Ascending aorta (tissue), 2 donors: ENCODE data around the gene CFAP58. TPM values are rescaled to one million over a fixed set of nuclear protein-coding genes. Genes with fewer than 3 reads are reported as not detected.

Experiments used
- DNase-seq, 2 donors: peaks; one replicate each; pipeline ENCODE4 v3.0.0-alpha.2; 2019; ENCODE audit warnings: low spot score in 2 of 2
- H3K27ac ChIP-seq, 2 donors: fragments of 200-600 bp; sonication (generic); one replicate each; pipeline ENCODE4 v1.5.1; 2016 to 2017; ENCODE audit warnings: mild to moderate bottlenecking in 1 of 2
- H3K27me3 ChIP-seq: fragments of 200-600 bp; sonication (generic); one replicate; pipeline ENCODE4 v1.5.1; 2017
- H3K36me3 ChIP-seq, 2 donors: fragments of 200-600 bp; sonication (generic); one replicate each; pipeline ENCODE4 v1.5.1; 2016
- H3K4me1 ChIP-seq, 2 donors: fragments of 200-600 bp; sonication (generic); one replicate each; pipeline ENCODE4 v1.5.1; 2016 to 2017; ENCODE audit warnings: mild to moderate bottlenecking in 1 of 2
- H3K4me3 ChIP-seq, 2 donors: fragments of 200-600 bp; sonication (generic); one replicate each; pipeline ENCODE4 v1.5.1; 2016 to 2017; ENCODE audit warnings: mild to moderate bottlenecking in 1 of 2
- H3K9me3 ChIP-seq, 2 donors: fragments of 200-600 bp; sonication (generic); one replicate each; pipeline ENCODE4 v1.5.1; 2016
- intact Hi-C: fragments of 100-400 bp; cut with DNase I; formaldehyde crosslinking; loops from one replicate; pipeline ENCODE4 v1.15.1; 2023
- total RNA-seq: library from RNA; depleted of rRNA; stranded (reverse); fragments of >200 nt; gene quantifications from one replicate; pipeline ENCODE4 v1.1.0, GENCODE V29; 2016
- TF ChIP-seq, protein P1 (sequence below), 3 experiments: fragments of 200-600 bp in 2 of 3; fragments of 450-650 bp in 1 of 3; sonication (generic) in 2 of 3; IDR thresholded peaks; one replicate each; pipeline ENCODE4 v1.5.1; 2016 to 2019; ENCODE audit warnings: antibody characterized with exemption in 3 of 3, mild to moderate bottlenecking in 1 of 3, moderate library complexity in 1 of 3

CFAP58 gene
- not detected for total RNA-seq

GRCh38 chr10:104353325-104354048 is at the start of gene CFAP58:
CFAP58 (plus strand) TSS chr10:104353833; CDS start chr10:104353898, 65 bp downstream.
- Histone ChIP-seq H3K4me1 (peaks cover 2 to 12% of the 10 kb centered on the region in 2 donors), H3K27ac (no peak within 1 kb of the TSS), H3K9me3 (no peaks in the 10 kb centered on the region), H3K27me3 (no peaks in the 10 kb centered on the region), H3K36me3 (no peaks in the 10 kb centered on the region), H3K4me3 (peak within 1 kb of the TSS; percentile 50 to 66)
- TF ChIP-seq, protein P1, sequence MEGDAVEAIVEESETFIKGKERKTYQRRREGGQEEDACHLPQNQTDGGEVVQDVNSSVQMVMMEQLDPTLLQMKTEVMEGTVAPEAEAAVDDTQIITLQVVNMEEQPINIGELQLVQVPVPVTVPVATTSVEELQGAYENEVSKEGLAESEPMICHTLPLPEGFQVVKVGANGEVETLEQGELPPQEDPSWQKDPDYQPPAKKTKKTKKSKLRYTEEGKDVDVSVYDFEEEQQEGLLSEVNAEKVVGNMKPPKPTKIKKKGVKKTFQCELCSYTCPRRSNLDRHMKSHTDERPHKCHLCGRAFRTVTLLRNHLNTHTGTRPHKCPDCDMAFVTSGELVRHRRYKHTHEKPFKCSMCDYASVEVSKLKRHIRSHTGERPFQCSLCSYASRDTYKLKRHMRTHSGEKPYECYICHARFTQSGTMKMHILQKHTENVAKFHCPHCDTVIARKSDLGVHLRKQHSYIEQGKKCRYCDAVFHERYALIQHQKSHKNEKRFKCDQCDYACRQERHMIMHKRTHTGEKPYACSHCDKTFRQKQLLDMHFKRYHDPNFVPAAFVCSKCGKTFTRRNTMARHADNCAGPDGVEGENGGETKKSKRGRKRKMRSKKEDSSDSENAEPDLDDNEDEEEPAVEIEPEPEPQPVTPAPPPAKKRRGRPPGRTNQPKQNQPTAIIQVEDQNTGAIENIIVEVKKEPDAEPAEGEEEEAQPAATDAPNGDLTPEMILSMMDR (IDR thresholded peaks at IDR 0.05), result peak; percentile 64 to 75 (median 70)
- intact Hi-C loops, result loop anchor here (1.0 to 5.0 kb wide), 4 partner anchors 49 to 231 kb away; partner anchors contain the start of genes CFAP43, GSTO2 and SFR1
- peak; percentile 89 to 97 for DNase-seq

- Histone ChIP-seq H3K9me3 (no peaks in the 10 kb centered on the region), H3K27me3 (no peaks in the 10 kb centered on the region), H3K4me1 (peaks cover 6 to 27% of the 10 kb centered on the region in 2 donors), H3K36me3 (no peaks in the 10 kb centered on the region), H3K27ac (peak overlapping the region in 1 of 2 donors; percentile 9), H3K4me3 (no peak overlapping the region)
- DNase-seq, result no peak
- intact Hi-C loops, result loop anchor here (2.0 kb wide), 1 partner anchor 48 kb away; the partner anchor contains the start of gene CFAP58
- TF ChIP-seq, protein P1 (IDR thresholded peaks at IDR 0.05), result no peak
Measured at GRCh38 chr10:104304356-104304745, 49.3 kb upstream of the CFAP58 start.

GRCh38 chr10:104304927-104305326 is 48.7 kb upstream of the CFAP58 start:
- Histone ChIP-seq H3K4me3 (no peak overlapping the region), H3K27me3 (no peaks in the 10 kb centered on the region), H3K4me1 (peaks cover 6 to 27% of the 10 kb centered on the region in 2 donors), H3K36me3 (no peaks in the 10 kb centered on the region), H3K9me3 (no peaks in the 10 kb centered on the region), H3K27ac (peak overlapping the region; percentile 1 to 63)
- TF ChIP-seq, protein P1 (IDR thresholded peaks at IDR 0.05), result no peak
- intact Hi-C loops, result loop anchor here (2.0 kb wide), 1 partner anchor 48 kb away; the partner anchor contains the start of gene CFAP58
- peak in 1 of 2 donors; percentile 62 for DNase-seq

DNA sequence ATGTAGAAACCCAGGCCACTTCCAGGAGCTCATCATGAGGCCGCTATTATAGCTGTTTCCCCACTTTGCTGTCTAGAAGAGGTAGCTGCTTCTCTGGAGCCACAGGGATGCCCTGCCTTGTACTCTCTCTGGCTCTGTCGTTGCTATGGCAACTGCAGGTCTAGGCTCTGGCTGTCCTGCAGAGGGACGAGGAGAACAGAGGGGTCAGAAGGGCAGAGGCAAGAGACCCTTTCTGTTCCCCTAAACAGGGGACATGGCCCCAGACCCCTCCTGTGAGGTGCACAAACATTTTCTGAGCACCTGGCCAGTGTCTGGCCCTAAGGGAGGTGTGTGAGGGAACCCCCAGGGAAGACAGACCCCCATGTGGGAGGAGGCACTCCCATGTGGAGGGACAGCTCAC is 46.7 kb upstream of the CFAP58 start:
- Histone ChIP-seq H3K27ac (no peak overlapping the region), H3K9me3 (no peaks in the 10 kb centered on the region), H3K4me1 (peaks cover 0 to 28% of the 10 kb centered on the region in 2 donors), H3K27me3 (no peaks in the 10 kb centered on the region), H3K36me3 (peaks cover 0 to 9% of the 10 kb centered on the region in 2 donors), H3K4me3 (no peak overlapping the region)
- intact Hi-C loops, result no loop called here
- DNase-seq, result peak in 1 of 2 donors; percentile 57
- TF ChIP-seq, protein P1 (IDR thresholded peaks at IDR 0.05), result no peak

GRCh38 chr10:104307576-104308438 is 45.8 kb upstream of the CFAP58 start:
- Histone ChIP-seq H3K4me1 (peaks cover 0 to 30% of the 10 kb centered on the region in 2 donors), H3K27ac (peak overlapping the region; percentile 6 to 81), H3K27me3 (no peaks in the 10 kb centered on the region), H3K4me3 (no peak overlapping the region), H3K36me3 (peaks cover 0 to 14% of the 10 kb centered on the region in 2 donors), H3K9me3 (no peaks in the 10 kb centered on the region)
- DNase-seq, result peak in 1 of 2 donors; percentile 63
- TF ChIP-seq, protein P1 (IDR thresholded peaks at IDR 0.05), result no peak
- intact Hi-C loops, result no loop called here
